Thymus (tissue), 11 donors: ENCODE measurements around the gene DIPK1A. TPM values are rescaled to one million over a fixed set of nuclear protein-coding genes. Genes with fewer than 3 reads are reported as not detected.

Source experiments
- DNase-seq, 9 donors: peaks; one replicate each; pipeline ENCODE4 v3.0.0-alpha.2; 2013; ENCODE audit warnings: low spot score in 9 of 9, low read depth in 6 of 9, missing footprints in 1 of 9
- H3K27ac ChIP-seq, 2 donors: one replicate each; pipeline ENCODE4 v1.5.1; 2013; ENCODE audit warnings: control low read depth in 1 of 2, low read depth in 1 of 2, low read length in 1 of 2, mild to moderate bottlenecking in 1 of 2, moderate library complexity in 1 of 2
- H3K27me3 ChIP-seq, 2 donors: one replicate each; pipeline ENCODE4 v1.5.1; 2013; ENCODE audit warnings: low read length in 1 of 2; ENCODE audit not compliant: control insufficient read depth in 2 of 2, insufficient read depth in 1 of 2
- H3K36me3 ChIP-seq, 2 donors: one replicate each; pipeline ENCODE4 v1.5.1; 2013; ENCODE audit warnings: low read length in 1 of 2, mild to moderate bottlenecking in 1 of 2, moderate library complexity in 1 of 2; ENCODE audit not compliant: control insufficient read depth in 2 of 2, insufficient read depth in 2 of 2
- H3K4me1 ChIP-seq, 2 donors: one replicate each; pipeline ENCODE4 v1.5.1; 2013; ENCODE audit warnings: low read length in 2 of 2; ENCODE audit not compliant: control insufficient read depth in 2 of 2, insufficient read depth in 2 of 2
- H3K4me3 ChIP-seq, 2 donors: one replicate each; pipeline ENCODE4 v1.5.1; 2013; ENCODE audit warnings: low read length in 2 of 2, control low read depth in 1 of 2, mild to moderate bottlenecking in 1 of 2
- H3K9me3 ChIP-seq, 2 donors: one replicate each; pipeline ENCODE4 v1.5.1; 2013; ENCODE audit warnings: low read length in 1 of 2, mild to moderate bottlenecking in 1 of 2; ENCODE audit not compliant: control insufficient read depth in 2 of 2, insufficient read depth in 1 of 2
- WGBS: extraction: QIAGEN DNeasy Blood & Tissue Kit; methylation state at CpG from one replicate; pipeline ENCODE4 v1.1.7; 2013; 5-methylcytosine and 5-hydroxymethylcytosine counted together
- polyA plus RNA-seq: library from polyadenylated mRNA; stranded (reverse); fragments of 200-250 nt; gene quantifications from one replicate; pipeline ENCODE4 v1.2.3, GENCODE V29; 2013
- total RNA-seq: library from RNA; stranded (reverse); fragments of 120-200 nt; gene quantifications from one replicate; pipeline ENCODE4 v1.2.4, GENCODE V29; 2013
- donor health status: healthy.

DIPK1A gene
- total and polyA plus RNA-seq, 2 donors: 11.9 to 13.1 TPM

GRCh38 chr1:92931691-92932090 lies 29.6 kb downstream of the DIPK1A start:
- no peaks in the 10 kb centered on the region for H3K9me3 ChIP-seq
- peaks cover 0 to 3% of the 10 kb centered on the region in 2 donors for H3K36me3 ChIP-seq
- H3K4me3 ChIP-seq: no peak overlapping the region
- WGBS: 83% methylated on average over 4 of the region's 4 CpGs
- DNase-seq: no peak
- H3K27me3 ChIP-seq: no peaks in the 10 kb centered on the region
- peaks cover 0 to 15% of the 10 kb centered on the region in 2 donors for H3K4me1 ChIP-seq
- H3K27ac ChIP-seq: no peak overlapping the region

GRCh38 chr1:92929461-92929860 lies 31.8 kb downstream of the DIPK1A start:
- Histone ChIP-seq H3K27me3 (no peaks in the 10 kb centered on the region), H3K27ac (no peak overlapping the region), H3K4me1 (peaks cover 0 to 4% of the 10 kb centered on the region in 2 donors), H3K36me3 (peaks cover 0 to 3% of the 10 kb centered on the region in 2 donors), H3K4me3 (no peak overlapping the region), H3K9me3 (no peaks in the 10 kb centered on the region)
- no peak for DNase-seq
- WGBS: 44% methylated on average over 1 of the region's 1 CpG

- no peaks in the 10 kb centered on the region for H3K27me3 ChIP-seq
- no peak overlapping the region for H3K27ac ChIP-seq
- no peak overlapping the region for H3K4me3 ChIP-seq
- peaks cover 0 to 4% of the 10 kb centered on the region in 2 donors for H3K4me1 ChIP-seq
- no peaks in the 10 kb centered on the region for H3K9me3 ChIP-seq
- DNase-seq: no peak
- peaks cover 0 to 3% of the 10 kb centered on the region in 2 donors for H3K36me3 ChIP-seq
Observed at GRCh38 chr1:92927870-92928269, 33.4 kb downstream of the DIPK1A start.

- Histone ChIP-seq H3K4me1 (peaks cover 0 to 4% of the 10 kb centered on the region in 2 donors), H3K4me3 (no peak overlapping the region), H3K9me3 (no peaks in the 10 kb centered on the region), H3K27ac (no peak overlapping the region), H3K27me3 (no peaks in the 10 kb centered on the region), H3K36me3 (peaks cover 0 to 3% of the 10 kb centered on the region in 2 donors)
- DNase-seq: no peak
- 100% methylated on average over 1 of the region's 1 CpG for WGBS
Observed at GRCh38 chr1:92926873-92927272, 34.4 kb downstream of the DIPK1A start.

GRCh38 chr1:92924501-92924900 lies 36.8 kb downstream of the DIPK1A start:
- H3K4me1 ChIP-seq: peaks cover 0 to 4% of the 10 kb centered on the region in 2 donors
- no peaks in the 10 kb centered on the region for H3K9me3 ChIP-seq
- H3K27ac ChIP-seq: no peak overlapping the region
- H3K4me3 ChIP-seq: no peak overlapping the region
- no peak for DNase-seq
- peaks cover 0 to 3% of the 10 kb centered on the region in 2 donors for H3K36me3 ChIP-seq
- H3K27me3 ChIP-seq: no peaks in the 10 kb centered on the region
- 96% methylated on average over 9 of the region's 9 CpGs for WGBS

GRCh38 chr1:92923664-92924063 lies 37.6 kb downstream of the DIPK1A start:
- Histone ChIP-seq H3K9me3 (no peaks in the 10 kb centered on the region), H3K4me1 (no peaks in the 10 kb centered on the region), H3K36me3 (no peaks in the 10 kb centered on the region), H3K4me3 (no peak overlapping the region), H3K27ac (no peak overlapping the region), H3K27me3 (no peaks in the 10 kb centered on the region)
- DNase-seq: no peak
- 96% methylated on average over 4 of the region's 4 CpGs for WGBS

GRCh38 chr1:92922356-92923035 lies 38.8 kb downstream of the DIPK1A start:
- H3K27ac ChIP-seq: no peak overlapping the region

GRCh38 chr1:92921031-92922023 lies 39.9 kb downstream of the DIPK1A start:
- Histone ChIP-seq H3K27ac (no peak overlapping the region), H3K36me3 (no peaks in the 10 kb centered on the region), H3K4me3 (no peak overlapping the region), H3K9me3 (no peaks in the 10 kb centered on the region), H3K4me1 (no peaks in the 10 kb centered on the region), H3K27me3 (no peaks in the 10 kb centered on the region)
- DNase-seq: no peak
- 97% methylated on average over 8 of the region's 8 CpGs for WGBS

More at GRCh38 chr1:92922356-92923035, 38.8 kb downstream of the DIPK1A start:
- no peaks in the 10 kb centered on the region for H3K27me3 ChIP-seq
- H3K4me1 ChIP-seq: no peaks in the 10 kb centered on the region
- WGBS: 95% methylated on average over 9 of the region's 9 CpGs
- no peaks in the 10 kb centered on the region for H3K36me3 ChIP-seq
- no peak for DNase-seq
- no peaks in the 10 kb centered on the region for H3K9me3 ChIP-seq
- H3K4me3 ChIP-seq: no peak overlapping the region

- Histone ChIP-seq H3K4me1 (no peaks in the 10 kb centered on the region), H3K27me3 (no peaks in the 10 kb centered on the region), H3K27ac (no peak overlapping the region), H3K4me3 (no peak overlapping the region), H3K36me3 (no peaks in the 10 kb centered on the region), H3K9me3 (no peaks in the 10 kb centered on the region)
- DNase-seq: no peak
Observed at GRCh38 chr1:92916899-92917298, 44.4 kb downstream of the DIPK1A start.
